ENCODE data around the gene B9D2. TPM values are rescaled to one million over a fixed set of nuclear protein-coding genes. Genes with fewer than 3 reads are reported as not detected.

B9D2 gene
- total RNA-seq, 1 experiment from 2014 or later, result 7.3 TPM

GRCh38 chr19:41411100-41411967 is 47.4 kb upstream of the B9D2 start:
- no TSS peak for BruUV-seq (replicated peaks)
- Histone ChIP-seq H3K4me3 (replicated peaks in 1 of 2; ENCODE audit: low read depth in 1 of 2, low read length in 2 of 2) (no peak overlapping the region), H4K20me1 (ENCODE audit: insufficient read depth) (no peaks in the 10 kb centered on the region), H3K79me2 (ENCODE audit: insufficient read depth, low read length) (no peaks in the 10 kb centered on the region), H2AFZ (ENCODE audit: low read depth, low read length, poor library complexity, severe bottlenecking) (no peak overlapping the region), H3K9me3 (ENCODE audit: control insufficient read depth in 1 of 2, insufficient read depth in 1 of 2, low read depth in 1 of 2, low read length in 2 of 2) (no peaks in the 10 kb centered on the region), H3K27ac (ENCODE audit: low read depth, low read length) (no peak overlapping the region), H3K4me2 (ENCODE audit: low read length) (no peak overlapping the region), H3K27me3 (ENCODE audit: insufficient read depth, low read length) (no peaks in the 10 kb centered on the region), H3K9me2 (ENCODE audit: insufficient read depth) (no peaks in the 10 kb centered on the region), H3K4me1 (ENCODE audit: control insufficient read depth in 1 of 2, insufficient read depth in 2 of 2, low read length in 2 of 2) (peaks cover 11 to 13% of the 10 kb centered on the region in 2 experiments; a peak in 3 of 4 replicates), H3K9ac (ENCODE audit: low read length) (no peak overlapping the region), H3K36me3 (ENCODE audit: control insufficient read depth in 1 of 2, insufficient read depth in 2 of 2, low read length in 2 of 2) (peaks cover 0 to 3% of the 10 kb centered on the region in 2 experiments; a peak in 1 of 4 replicates)
- ChIA-PET CTCF (no interaction called here), RAD21 (ENCODE audit: low non-redundant PET in 1 of 2, low total read pairs in 2 of 2, uncharacterized antibody in 2 of 2, unreplicated experiment in 2 of 2) (no interaction called here), POLR2A (no interaction called here)
- DNase-seq (ENCODE audit: low read depth, low spot score) (no peak), ATAC-seq (no peak)
- TF ChIP-seq SIN3A (IDR thresholded peaks at IDR 0.05; ENCODE audit: low read depth) (no peak), TCF7L2 (IDR thresholded peaks at IDR 0.05; ENCODE audit: borderline replicate concordance, extremely low read depth, insufficient read depth, insufficient read length) (no peak), EGR1 (IDR thresholded peaks at IDR 0.05; ENCODE audit: low read depth) (no peak), FOSL1 (IDR thresholded peaks at IDR 0.05; ENCODE audit: low read depth) (no peak), RAD21 (IDR thresholded peaks at IDR 0.05; ENCODE audit: low read depth) (no peak), CTCF (IDR thresholded peaks at IDR 0.05 in 2 of 3, conservative IDR thresholded peaks at IDR 0.05 in 1 of 3; ENCODE audit: borderline replicate concordance in 1 of 3, insufficient read depth in 1 of 3, low read depth in 2 of 3, low read length in 2 of 3) (no peak), SP1 (IDR thresholded peaks at IDR 0.05; ENCODE audit: low read depth) (no peak), POLR2A (IDR thresholded peaks at IDR 0.05; ENCODE audit: borderline replicate concordance, extremely low read depth, insufficient read depth, insufficient read length) (no peak), ELF1 (IDR thresholded peaks at IDR 0.05; ENCODE audit: borderline replicate concordance, low read depth) (no peak), REST (IDR thresholded peaks at IDR 0.05; ENCODE audit: low read depth) (no peak), JUND (IDR thresholded peaks at IDR 0.05) (no peak), EZH2phosphoT487 (IDR thresholded peaks at IDR 0.05; ENCODE audit: borderline replicate concordance) (no peak), YY1 (IDR thresholded peaks at IDR 0.05; ENCODE audit: extremely low read depth, insufficient replicate concordance, low read depth, low read length) (no peak)
- intact Hi-C loops (cut with micrococcal nuclease), result no loop called here
